H1 (cell line): Measurements from ENCODE around the gene TCEA3. TPM values are rescaled to one million over a fixed set of nuclear protein-coding genes. Genes with fewer than 3 reads are reported as not detected.

Source experiments
- CTCF ChIA-PET: fragments of 300-600 bp; sonication (Branson Sonifier 250); formaldehyde crosslinking; loops from one replicate; lab custom pipeline; 2021; ENCODE audit not compliant: partially characterized antibody; lab: Charles Lee
- POLR2A ChIA-PET: fragments of 300-600 bp; sonication (Branson Sonifier 250); formaldehyde crosslinking; loops from one replicate; lab custom pipeline; 2021; ENCODE audit warnings: inconsistent platforms; ENCODE audit not compliant: partially characterized antibody; lab: Charles Lee
- DNase-seq, 2 experiments: peaks; one replicate each; pipeline versions ENCODE4 v3.0.0 to v3.0.0-alpha.2; 2010 to 2022; ENCODE audit warnings: low spot score in 2 of 2, low read depth in 1 of 2, mixed read lengths in 1 of 2
- FAIRE-seq: peaks from 2 replicates; lab custom pipeline; 2011; peaks lifted over from hg19 to GRCh38; lab: Jason Lieb, UNC
- H2AFZ ChIP-seq: 2 replicates; pipeline ENCODE4 v1.8.1; 2012; ENCODE audit warnings: low read length, inconsistent platforms
- H2AK5ac ChIP-seq: 2 replicates; pipeline ENCODE4 v1.6.1; 2013; ENCODE audit warnings: low read depth, low read length
- H2BK120ac ChIP-seq: replicated peaks from 2 replicates; pipeline ENCODE3; 2013; ENCODE audit warnings: low read depth, low read length, inconsistent platforms
- H2BK12ac ChIP-seq: 2 replicates; pipeline ENCODE4 v1.6.1; 2013; ENCODE audit warnings: low read depth, low read length
- H2BK15ac ChIP-seq: 2 replicates; pipeline ENCODE4 v1.6.1; 2013; ENCODE audit warnings: low read length
- H2BK20ac ChIP-seq: 2 replicates; pipeline ENCODE4 v1.6.1; 2013; ENCODE audit warnings: low read length
- H2BK5ac ChIP-seq: 2 replicates; pipeline ENCODE4 v1.6.1; 2013; ENCODE audit warnings: low read depth, low read length
- H3K14ac ChIP-seq: 2 replicates; pipeline ENCODE4 v1.6.1; 2013; ENCODE audit warnings: inconsistent platforms; ENCODE audit not compliant: insufficient read length
- H3K18ac ChIP-seq: 2 replicates; pipeline ENCODE4 v1.6.1; 2013; ENCODE audit warnings: low read length; ENCODE audit errors: extremely low read depth
- H3K23ac ChIP-seq: 2 replicates; pipeline ENCODE4 v1.6.1; 2013; ENCODE audit warnings: inconsistent platforms; ENCODE audit not compliant: insufficient read length
- H3K23me2 ChIP-seq: 2 replicates; pipeline ENCODE4 v1.6.1; 2013; ENCODE audit warnings: low read depth, low read length
- H3K27ac ChIP-seq: 2 replicates; pipeline ENCODE4 v1.6.1; 2011; ENCODE audit warnings: low read depth, low read length, inconsistent platforms
- H3K27me3 ChIP-seq, 4 experiments: replicated peaks in 1 of 4; 1 replicate in 1 of 4; 2 replicates in 3 of 4; pipeline versions ENCODE4 v1.6.1 to v1.8.1; 2011 to 2013; ENCODE audit warnings: low read length in 3 of 4, mild to moderate bottlenecking in 3 of 4, inconsistent platforms in 2 of 4, mixed read lengths in 2 of 4, moderate library complexity in 1 of 4; ENCODE audit not compliant: control insufficient read depth in 3 of 4, insufficient read depth in 3 of 4; ENCODE audit errors: extremely low read depth in 1 of 4
- H3K36me3 ChIP-seq, 4 experiments: 2 replicates each; pipeline versions ENCODE4 v1.6.1 to v1.8.1; 2011 to 2013; ENCODE audit warnings: mild to moderate bottlenecking in 4 of 4, low read length in 3 of 4, moderate library complexity in 2 of 4, control low read depth in 1 of 4, inconsistent platforms in 1 of 4; ENCODE audit not compliant: insufficient read depth in 4 of 4, control insufficient read depth in 2 of 4
- H3K4ac ChIP-seq: replicated peaks from 2 replicates; pipeline ENCODE3; 2013; ENCODE audit warnings: low read length, low read depth, mixed read lengths, inconsistent platforms; ENCODE audit not compliant: insufficient read length
- H3K4me1 ChIP-seq, 4 experiments: replicated peaks in 1 of 4; 1 replicate in 1 of 4; 2 replicates in 3 of 4; pipeline versions ENCODE4 v1.6.1 to v1.8.1; 2011 to 2013; ENCODE audit warnings: low read length in 3 of 4, inconsistent platforms in 2 of 4, mixed read lengths in 1 of 4; ENCODE audit not compliant: insufficient read depth in 4 of 4, control insufficient read depth in 3 of 4
- H3K4me2 ChIP-seq, 2 experiments: 2 replicates each; pipeline versions ENCODE4 v1.6.1 to v1.8.1; 2011 to 2013; ENCODE audit warnings: low read depth in 2 of 2, low read length in 2 of 2, control low read depth in 1 of 2, inconsistent platforms in 1 of 2, mild to moderate bottlenecking in 1 of 2; ENCODE audit not compliant: insufficient read depth in 1 of 2
- H3K4me3 ChIP-seq, 4 experiments: fragments of 200-600, 300-600 bp in 1 of 4; sonication (generic), shearing (Covaris generic), sonication (Bioruptor Twin) in 1 of 4; 2 replicates each; pipeline versions ENCODE4 v1.5.1 to v1.8.1; 2011 to 2016; ENCODE audit warnings: low read length in 4 of 4, low read depth in 3 of 4, control low read depth in 2 of 4, inconsistent platforms in 2 of 4, mild to moderate bottlenecking in 2 of 4, mixed read lengths in 1 of 4, moderate library complexity in 1 of 4; ENCODE audit not compliant: insufficient read depth in 2 of 4; ENCODE audit errors: extremely low read depth in 1 of 4
- H3K56ac ChIP-seq: replicated peaks from 2 replicates; pipeline ENCODE3; 2013; ENCODE audit warnings: low read depth, mild to moderate bottlenecking, mixed read lengths, low read length, inconsistent platforms; ENCODE audit not compliant: insufficient read length
- H3K79me1 ChIP-seq: 2 replicates; pipeline ENCODE4 v1.6.1; 2013; ENCODE audit warnings: low read depth, low read length, control low read depth
- H3K79me2 ChIP-seq, 2 experiments: 2 replicates each; pipeline versions ENCODE4 v1.6.1 to v1.8.1; 2012 to 2013; ENCODE audit warnings: low read length in 2 of 2, mild to moderate bottlenecking in 2 of 2, inconsistent platforms in 1 of 2; ENCODE audit not compliant: insufficient read depth in 2 of 2, control insufficient read depth in 1 of 2
- H3K9ac ChIP-seq, 4 experiments: replicated peaks in 1 of 4; 1 replicate in 1 of 4; 2 replicates in 3 of 4; pipeline versions ENCODE4 v1.6.1 to v1.8.1; 2011 to 2013; ENCODE audit warnings: low read depth in 3 of 4, low read length in 3 of 4, control low read depth in 2 of 4, mild to moderate bottlenecking in 2 of 4, moderate library complexity in 2 of 4, inconsistent platforms in 1 of 4; ENCODE audit errors: extremely low read depth in 1 of 4
- H3K9me3 ChIP-seq, 2 experiments: 2 replicates each; pipeline versions ENCODE4 v1.6.1 to v1.8.1; 2012 to 2013; ENCODE audit warnings: mild to moderate bottlenecking in 2 of 2, moderate library complexity in 2 of 2, control low read depth in 1 of 2, inconsistent platforms in 1 of 2, low read depth in 1 of 2, low read length in 1 of 2, mixed read lengths in 1 of 2; ENCODE audit not compliant: insufficient read depth in 2 of 2
- H4K20me1 ChIP-seq, 2 experiments: replicated peaks in 1 of 2; 2 replicates each; pipeline versions ENCODE3 to v1.8.1; 2011 to 2013; ENCODE audit warnings: inconsistent platforms in 2 of 2, low read length in 2 of 2, mild to moderate bottlenecking in 1 of 2; ENCODE audit not compliant: insufficient read depth in 2 of 2, control insufficient read depth in 1 of 2
- H4K5ac ChIP-seq: 2 replicates; pipeline ENCODE4 v1.6.1; 2013; ENCODE audit warnings: low read length, low read depth, mixed read lengths, inconsistent platforms; ENCODE audit not compliant: insufficient read length
- H4K8ac ChIP-seq: 2 replicates; pipeline ENCODE4 v1.8.0; 2013; ENCODE audit warnings: mild to moderate bottlenecking, moderate library complexity, low read length, inconsistent platforms; ENCODE audit not compliant: insufficient read depth; ENCODE audit errors: extremely low read depth
- H4K91ac ChIP-seq: replicated peaks from 2 replicates; pipeline ENCODE3; 2013; ENCODE audit warnings: low read length, mixed read lengths, inconsistent platforms; ENCODE audit not compliant: insufficient read length
- CHD1 ChIP-seq: IDR thresholded peaks from 2 replicates; pipeline ENCODE4 v1.6.1; 2012; ENCODE audit warnings: low read depth, low read length, improper control_type of control experiment
- CTCF ChIP-seq, 3 experiments: IDR thresholded peaks; 1 replicate in 2 of 3; 2 replicates in 1 of 3; pipeline versions ENCODE4 v1.5.1 to v1.6.1; 2011; ENCODE audit warnings: low read length in 3 of 3, mild to moderate bottlenecking in 3 of 3, inconsistent platforms in 2 of 3, low read depth in 1 of 3, moderate library complexity in 1 of 3; ENCODE audit not compliant: insufficient read depth in 1 of 3; ENCODE audit errors: control extremely low read depth in 1 of 3
- EZH2 ChIP-seq: fragments of 200-600 bp; sonication (generic); IDR thresholded peaks from 2 replicates; pipeline ENCODE4 v1.7.1; 2012; ENCODE audit warnings: low read depth, mild to moderate bottlenecking, moderate library complexity, low read length, inconsistent platforms; ENCODE audit not compliant: severe bottlenecking
- FOSL1 ChIP-seq: IDR thresholded peaks from 2 replicates; pipeline ENCODE4 v1.6.1; 2011; ENCODE audit warnings: mild to moderate bottlenecking, low read depth, low read length, moderate library complexity; ENCODE audit not compliant: insufficient read depth
- HDAC2 ChIP-seq, 2 experiments: fragments of 300-600 bp in 1 of 2; sonication (generic) in 1 of 2; IDR thresholded peaks; 2 replicates each; pipeline ENCODE4 v1.6.1; 2011 to 2012; ENCODE audit warnings: low read depth in 2 of 2, low read length in 2 of 2, mild to moderate bottlenecking in 2 of 2, moderate library complexity in 2 of 2, borderline replicate concordance in 1 of 2, inconsistent platforms in 1 of 2
- JUN ChIP-seq: IDR thresholded peaks from 2 replicates; pipeline ENCODE4 v1.6.1; 2011; ENCODE audit warnings: low read depth, mild to moderate bottlenecking, improper control_type of control experiment, low read length
- JUND ChIP-seq: IDR thresholded peaks from 2 replicates; pipeline ENCODE4 v1.6.1; 2011; ENCODE audit warnings: mild to moderate bottlenecking, improper control_type of control experiment, low read length
- KDM4A ChIP-seq: IDR thresholded peaks from one replicate; pipeline ENCODE4 v1.7.1; 2012; ENCODE audit warnings: low read depth, mild to moderate bottlenecking, moderate library complexity, low read length, inconsistent platforms; ENCODE audit not compliant: severe bottlenecking
- SRF ChIP-seq: IDR thresholded peaks from 2 replicates; pipeline ENCODE4 v1.6.1; 2011; ENCODE audit warnings: mild to moderate bottlenecking, low read depth, low read length, moderate library complexity
- WGBS, 2 experiments: shearing (Covaris generic) in 1 of 2; methylation state at CpG; one replicate each; pipeline versions ENCODE4 v1.1.6 to v1.1.7; 2013 to 2015; ENCODE audit warnings: low lambda C conversion rate in 2 of 2, mixed read lengths in 2 of 2, inconsistent platforms in 1 of 2, low coverage in 1 of 2, missing lambda C conversion rate in 1 of 2; ENCODE audit not compliant: insufficient replicate concordance in 2 of 2, insufficient coverage in 1 of 2, insufficient read length in 1 of 2; ENCODE audit errors: extremely low coverage in 1 of 2, missing lambda C conversion rate in 1 of 2; 5-methylcytosine and 5-hydroxymethylcytosine counted together
- polyA plus RNA-seq, 7 experiments: library from polyadenylated mRNA; depleted of rRNA in 3 of 7; stranded (reverse) in 5 of 7; unstranded in 2 of 7; fragments of >200 nt in 5 of 7; fragments of 200-250 nt in 2 of 7; gene quantifications; 1 replicate in 5 of 7; 2 replicates in 1 of 7; 4 replicates in 1 of 7; pipeline versions ENCODE4 v1.2.1 to v1.2.3, GENCODE V29; 2011 to 2013; ENCODE audit warnings: missing spikeins in 2 of 7, mixed read lengths in 2 of 7
- total RNA-seq: library from RNA; stranded (reverse); fragmentation: NEBNext Ultra II Directional; extraction: Animal tissue kit (Norgen Biotek cat#: 25700); gene quantifications from 2 replicates; pipeline ENCODE4 v1.2.1, GENCODE V29; 2021

TCEA3 gene
- total and polyA plus RNA-seq, 2 of the 8 experiments (the other 6 are each of a cell fraction or from before 2014, with no cell fraction given), result 0.08 TPM; not detected in 1

GRCh38 chr1:23356471-23357137 lies 67.9 kb downstream of the TCEA3 start:
- no peak overlapping the region for H3K4me2 ChIP-seq
- no peak overlapping the region for H4K91ac ChIP-seq
- H3K14ac ChIP-seq, result no peak overlapping the region
- WGBS, 2 experiments, result 85% methylated on average over 8 of the region's 8 CpGs; no CpG with 5 or more reads in 1 of the 2 experiments
- FAIRE-seq, result no peak
- H3K27me3 ChIP-seq, result peaks cover 78 to 99% (median 94%) of the 10 kb centered on the region in 4 experiments
- no peak overlapping the region for H3K4ac ChIP-seq
- ChIA-PET CTCF (interaction anchor here (3.3 kb wide), 1 partner anchor 47 kb away, joined by 12 read pairs; no protein-coding TSS in a partner anchor), POLR2A (interaction anchor here (0.6 to 2.7 kb wide), 4 partner anchors 11 to 15 kb away, joined by 3 to 17 read pairs (median 8); partner anchors contain the start of gene HNRNPR)
- no peak for DNase-seq
- H4K20me1 ChIP-seq, result peaks cover 3 to 5% of the 10 kb centered on the region in 2 experiments
- H2AK5ac ChIP-seq, result no peak overlapping the region
- H3K18ac ChIP-seq, result no peak overlapping the region
- H3K79me2 ChIP-seq, result no peaks in the 10 kb centered on the region
- no peaks in the 10 kb centered on the region for H3K4me1 ChIP-seq
- no peak overlapping the region for H4K8ac ChIP-seq
- no peak overlapping the region for H2BK5ac ChIP-seq
- H3K23ac ChIP-seq, result no peak overlapping the region
- no peak overlapping the region for H3K27ac ChIP-seq
- peaks cover 0 to 27% (median 1%) of the 10 kb centered on the region in 4 experiments; a peak in 3 of 8 replicates for H3K36me3 ChIP-seq
- H3K9ac ChIP-seq, result no peak overlapping the region
- no peak overlapping the region for H3K4me3 ChIP-seq
- H2BK20ac ChIP-seq, result no peak overlapping the region
- no peak overlapping the region for H3K56ac ChIP-seq
- H2BK12ac ChIP-seq, result no peak overlapping the region
- no peaks in the 10 kb centered on the region; the same call in 1 of the 2 replicates for H3K23me2 ChIP-seq
- H2AFZ ChIP-seq, result no peak overlapping the region
- H4K5ac ChIP-seq, result no peak overlapping the region
- H3K9me3 ChIP-seq, result peaks cover 26 to 29% of the 10 kb centered on the region in 2 experiments
- H2BK120ac ChIP-seq, result no peak overlapping the region
- H3K79me1 ChIP-seq, result no peaks in the 10 kb centered on the region
- no peak overlapping the region for H2BK15ac ChIP-seq
- TF ChIP-seq JUND (no peak), JUN (no peak), SRF (no peak), CTCF (IDR thresholded peaks at IDR 0.05; ENCODE audit: control extremely low read depth in 1 of 3, insufficient read depth in 1 of 3, low read depth in 1 of 3, low read length in 3 of 3) (no peak), CHD1 (no peak), HDAC2 (IDR thresholded peaks at IDR 0.05; ENCODE audit: borderline replicate concordance in 1 of 2, low read depth in 2 of 2, low read length in 2 of 2) (no peak), KDM4A (no peak), EZH2 (no peak), FOSL1 (no peak)
